K562 (cell line): Measurements from ENCODE around the gene C2. TPM values are rescaled to one million over a fixed set of nuclear protein-coding genes. Genes with fewer than 3 reads are reported as not detected.
A peak's percentile ranks its signal among the peaks of the same experiment; 100 is the strongest.

Experiments
- CBFA2T3 ChIP-seq: fragments of 450-650 bp; IDR thresholded peaks from 2 replicates; pipeline ENCODE4 v1.6.1; 2017
- CEBPZ ChIP-seq: fragments of 150-350 bp; IDR thresholded peaks from 2 replicates; pipeline ENCODE4 v1.6.1; 2014; ENCODE audit warnings: low read depth, mild to moderate bottlenecking, low read length, borderline replicate concordance
- KAT2B ChIP-seq: IDR thresholded peaks from one replicate; pipeline ENCODE4 v1.6.1; 2012; ENCODE audit warnings: low read depth, mild to moderate bottlenecking, control low read depth, inconsistent platforms, low read length, moderate library complexity
- KDM5B ChIP-seq: fragments of 200-600 bp; sonication (generic); IDR thresholded peaks from 2 replicates; pipeline ENCODE4 v1.6.1; 2012; ENCODE audit warnings: low read depth, mild to moderate bottlenecking, moderate library complexity, low read length, control low read depth, inconsistent platforms; ENCODE audit not compliant: insufficient replicate concordance
- KLF10 ChIP-seq: fragments of 250-450 bp; sonication (Bioruptor Pico); IDR thresholded peaks from 2 replicates; pipeline ENCODE4 v1.6.1; 2021; ENCODE audit warnings: matching md5 sums
- KLF6 ChIP-seq: fragments of 250-450 bp; sonication (Bioruptor Pico); IDR thresholded peaks from 2 replicates; pipeline ENCODE4 v1.4.0; 2020; ENCODE audit warnings: mild to moderate bottlenecking, moderate library complexity, borderline replicate concordance
- NBN ChIP-seq: fragments of 450-650 bp; IDR thresholded peaks from 2 replicates; pipeline ENCODE4 v1.6.1; 2016; ENCODE audit warnings: low read depth, mild to moderate bottlenecking
- NEUROD1 ChIP-seq: fragments of 150-350 bp; IDR thresholded peaks from 2 replicates; pipeline ENCODE4 v1.6.1; 2014; ENCODE audit warnings: borderline replicate concordance, low read length, low read depth; ENCODE audit not compliant: partially characterized antibody
- NFATC3 ChIP-seq: fragments of 450-650 bp; IDR thresholded peaks from 2 replicates; pipeline ENCODE4 v1.6.1; 2017; ENCODE audit warnings: mild to moderate bottlenecking
- NFIC ChIP-seq: fragments of 450-650 bp; IDR thresholded peaks from 2 replicates; pipeline ENCODE4 v1.6.1; 2017; ENCODE audit warnings: mild to moderate bottlenecking, inconsistent platforms
- NR4A1 ChIP-seq, 2 experiments: fragments of 250-450 bp in 1 of 2; fragments of 450-650 bp in 1 of 2; sonication (Bioruptor Pico) in 1 of 2; IDR thresholded peaks; 2 replicates each; pipeline versions ENCODE4 v1.4.0 to v1.6.1; 2016 to 2020; ENCODE audit warnings: mild to moderate bottlenecking in 2 of 2, missing compliant biosample characterization in 1 of 2, missing genetic modification characterization in 1 of 2, moderate library complexity in 1 of 2
- OTX1 ChIP-seq: fragments of 450-650 bp; formaldehyde crosslinking; IDR thresholded peaks from 2 replicates; pipeline ENCODE4 v1.4.0; 2022; ENCODE audit warnings: mild to moderate bottlenecking
- POLR2H ChIP-seq: IDR thresholded peaks from 2 replicates; pipeline ENCODE4 v1.6.1; 2016; ENCODE audit warnings: missing genetic modification characterization, low read depth, mild to moderate bottlenecking, control low read depth, missing compliant biosample characterization, moderate library complexity
- PTTG1 ChIP-seq: fragments of 450-650 bp; IDR thresholded peaks from 2 replicates; pipeline ENCODE4 v1.6.1; 2016; ENCODE audit warnings: low read depth, mild to moderate bottlenecking, missing genetic modification characterization, missing compliant biosample characterization
- RUNX1 ChIP-seq: sonication (generic); IDR thresholded peaks from 2 replicates; pipeline ENCODE4 v1.6.1; 2016; ENCODE audit warnings: antibody characterized with exemption, low read depth
- SIX5 ChIP-seq, 2 experiments: IDR thresholded peaks; 2 replicates each; pipeline ENCODE4 v1.6.1; 2011; ENCODE audit warnings: low read length in 2 of 2, borderline replicate concordance in 1 of 2, low read depth in 1 of 2, mild to moderate bottlenecking in 1 of 2, moderate library complexity in 1 of 2; ENCODE audit not compliant: insufficient read depth in 1 of 2
- STAT6 ChIP-seq: sonication (generic); formaldehyde crosslinking; IDR thresholded peaks from 2 replicates; pipeline ENCODE4 v1.8.1; 2023; ENCODE audit warnings: mild to moderate bottlenecking, missing genetic modification reagents
- THRAP3 ChIP-seq: fragments of 450-650 bp; IDR thresholded peaks from 2 replicates; pipeline ENCODE4 v1.6.1; 2016; ENCODE audit warnings: mild to moderate bottlenecking, inconsistent platforms, borderline replicate concordance
- ZFPM2 ChIP-seq: fragments of 250-450 bp; sonication (Bioruptor Pico); IDR thresholded peaks from 2 replicates; pipeline ENCODE4 v1.5.1; 2022; ENCODE audit warnings: mild to moderate bottlenecking
- ZNF12 ChIP-seq: sonication (generic); formaldehyde crosslinking; IDR thresholded peaks from 2 replicates; pipeline ENCODE4 v1.4.0; 2020; ENCODE audit warnings: mild to moderate bottlenecking, missing genetic modification reagents
- ZNF121 ChIP-seq: sonication (generic); formaldehyde crosslinking; conservative IDR thresholded peaks from 2 replicates; pipeline ENCODE4 v1.8.0; 2022; ENCODE audit warnings: missing genetic modification reagents
- ZNF408 ChIP-seq: fragments of 250-450 bp; sonication (Bioruptor Pico); IDR thresholded peaks from 2 replicates; pipeline ENCODE4 v1.4.0; 2020; ENCODE audit warnings: low read depth, mild to moderate bottlenecking, moderate library complexity
- ZNF75A ChIP-seq: fragments of 450-650 bp; formaldehyde crosslinking; IDR thresholded peaks from 2 replicates; pipeline ENCODE4 v1.4.0; 2020; ENCODE audit warnings: mild to moderate bottlenecking
- polyA plus RNA-seq, 8 experiments: library from polyadenylated mRNA; depleted of rRNA in 4 of 8; stranded (reverse) in 5 of 8; unstranded in 3 of 8; fragments of >200 nt; fragmentation: Nextera tagmentation in 2 of 8; fragmentation: Illumina TruSeq in 1 of 8; extraction: Ambion mirVana in 2 of 8; extraction: Trizol in 1 of 8; gene quantifications; 2 replicates each; pipeline versions ENCODE4 v1.2.1 to v1.2.3, GENCODE V29; 2011 to 2014; ENCODE audit warnings: inconsistent platforms in 1 of 8, missing spikeins in 1 of 8
- total RNA-seq, 7 experiments: library from RNA; depleted of rRNA in 6 of 7; stranded (reverse); fragments of >200 nt in 6 of 7; fragmentation: Illumina TruSeq in 2 of 7; extraction: Trizol in 2 of 7; gene quantifications; 2 replicates each; pipeline versions ENCODE4 v1.2.1 to v1.2.3, GENCODE V29; 2011 to 2021; ENCODE audit warnings: low replicate concordance in 1 of 7

The C2 gene
- total and polyA plus RNA-seq, 9 of the 15 experiments (the other 6 are each of a cell fraction or from before 2014, with no cell fraction given), result 0.05 to 1.1 (median 0.39) TPM; not detected in 1

GRCh38 chr6:31897612-31898382 is 29.7 kb upstream of the C2 start, which contains the start of gene EHMT2 (continued):
- TF ChIP-seq NFATC3, result no peak
- TF ChIP-seq ZNF12 (CRISPR knock-in tag), result no peak
- no peak for TF ChIP-seq CEBPZ
- no peak for TF ChIP-seq THRAP3
- TF ChIP-seq ZNF121 (CRISPR knock-in tag), result no peak
- TF ChIP-seq CBFA2T3, result no peak
- TF ChIP-seq KLF6 (CRISPR knock-in tag), result no peak; the same call in 1 of the 2 replicates
- TF ChIP-seq NR4A1 (CRISPR knock-in tag; IDR thresholded peaks at IDR 0.05), result peak; percentile 15; the same call in 1 of the 2 replicates
- 0 out of 2 replicates have a peak, but pooled peaks have one; percentile 31 for TF ChIP-seq NR4A1 (tag; IDR thresholded peaks at IDR 0.05)
- TF ChIP-seq ZNF408 (CRISPR knock-in tag), result no peak
- no peak for TF ChIP-seq RUNX1
- TF ChIP-seq NEUROD1, result peak; percentile 36
- peak; percentile 63; the same call in 1 of the 2 replicates for TF ChIP-seq STAT6 (CRISPR knock-in tag)
- peak; percentile 52; the same call in 1 of the 2 replicates for TF ChIP-seq OTX1 (CRISPR knock-in tag)
- TF ChIP-seq KAT2B, result no peak
- TF ChIP-seq NFIC, result no peak
- no peak; a peak in 1 of 4 replicates for TF ChIP-seq SIX5 (IDR thresholded peaks at IDR 0.05; ENCODE audit: borderline replicate concordance in 1 of 2, insufficient read depth in 1 of 2, low read depth in 1 of 2, low read length in 2 of 2)
- TF ChIP-seq ZFPM2, result no peak
- TF ChIP-seq PTTG1 (tag), result no peak
- no peak for TF ChIP-seq ZNF75A (CRISPR knock-in tag)
- TF ChIP-seq POLR2H (tag), result no peak
- TF ChIP-seq KLF10 (CRISPR knock-in tag), result no peak
- TF ChIP-seq KDM5B, result peak; percentile 69
- TF ChIP-seq NBN, result 0 out of 2 replicates have a peak, but pooled peaks have one; percentile 16
